Gastroesophageal sphincter (tissue), 4 donors: ENCODE data around the gene FSHB. TPM values are rescaled to one million over a fixed set of nuclear protein-coding genes. Genes with fewer than 3 reads are reported as not detected.
"Not testable (repeated sequence)": the region's sequence is repeated elsewhere in the genome, so short reads cannot be mapped to it uniquely, and the experiment has no call there.

Experiments used
- ATAC-seq: fragments of 150-250 bp; one replicate; pipeline ENCODE4 v1.9.1; 2016; ENCODE audit warnings: mild to moderate bottlenecking, moderate library complexity
- H3K27ac ChIP-seq, 4 donors: fragments of 200-600 bp; sonication (generic) in 3 of 4; 1 replicate in 3 of 4; 2 replicates in 1 of 4; pipeline ENCODE4 v1.5.1; 2016 to 2019
- H3K27me3 ChIP-seq: fragments of 200-600 bp; sonication (generic); one replicate; pipeline ENCODE4 v1.5.1; 2019
- H3K36me3 ChIP-seq, 2 donors: fragments of 200-600 bp; sonication (generic); one replicate each; pipeline ENCODE4 v1.5.1; 2019; ENCODE audit warnings: control low read depth in 1 of 2
- H3K4me1 ChIP-seq, 3 donors: fragments of 200-600 bp; sonication (generic); 1 replicate in 2 of 3; 2 replicates in 1 of 3; pipeline ENCODE4 v1.5.1; 2016 to 2019; ENCODE audit warnings: control low read depth in 2 of 3
- H3K4me3 ChIP-seq, 2 donors: fragments of 200-600 bp; sonication (generic); one replicate each; pipeline ENCODE4 v1.5.1; 2019; ENCODE audit warnings: mild to moderate bottlenecking in 1 of 2, moderate library complexity in 1 of 2
- H3K9me3 ChIP-seq, 3 donors: fragments of 200-600 bp; sonication (generic); one replicate each; pipeline ENCODE4 v1.5.1; 2017 to 2019; ENCODE audit warnings: control low read depth in 2 of 3
- EP300 ChIP-seq: sonication (generic); formaldehyde crosslinking; IDR thresholded peaks from one replicate; pipeline ENCODE4 v1.6.1; 2017; ENCODE audit warnings: antibody characterized with exemption, mild to moderate bottlenecking
- POLR2A ChIP-seq, 2 donors: fragments of 450-650 bp; IDR thresholded peaks; one replicate each; pipeline ENCODE4 v1.6.1; 2017; ENCODE audit warnings: antibody characterized with exemption in 2 of 2, mild to moderate bottlenecking in 2 of 2, moderate library complexity in 1 of 2
- POLR2AphosphoS5 ChIP-seq: sonication (generic); formaldehyde crosslinking; IDR thresholded peaks from one replicate; pipeline ENCODE4 v1.6.1; 2017; ENCODE audit warnings: antibody characterized with exemption
- WGBS, 2 donors: methylation state at CpG; one replicate each; pipeline ENCODE4 v1.1.5; 2018; ENCODE audit warnings: low coverage in 1 of 2; 5-methylcytosine and 5-hydroxymethylcytosine counted together
- total RNA-seq, 4 donors: library from RNA; depleted of rRNA; stranded (reverse); fragments of >200 nt; gene quantifications; one replicate each; pipeline ENCODE4 v1.1.0, GENCODE V29; 2016
- TF ChIP-seq, protein P1 (sequence below), 4 experiments: fragments of 200-600 bp in 2 of 4; fragments of 450-650 bp in 2 of 4; sonication (generic) in 1 of 4; IDR thresholded peaks; one replicate each; pipeline ENCODE4 v1.5.1; 2017 to 2019; ENCODE audit warnings: antibody characterized with exemption in 4 of 4, mild to moderate bottlenecking in 2 of 4, moderate library complexity in 2 of 4

The FSHB gene
- total RNA-seq, 4 donors from 2014 or later, result not detected

DNA sequence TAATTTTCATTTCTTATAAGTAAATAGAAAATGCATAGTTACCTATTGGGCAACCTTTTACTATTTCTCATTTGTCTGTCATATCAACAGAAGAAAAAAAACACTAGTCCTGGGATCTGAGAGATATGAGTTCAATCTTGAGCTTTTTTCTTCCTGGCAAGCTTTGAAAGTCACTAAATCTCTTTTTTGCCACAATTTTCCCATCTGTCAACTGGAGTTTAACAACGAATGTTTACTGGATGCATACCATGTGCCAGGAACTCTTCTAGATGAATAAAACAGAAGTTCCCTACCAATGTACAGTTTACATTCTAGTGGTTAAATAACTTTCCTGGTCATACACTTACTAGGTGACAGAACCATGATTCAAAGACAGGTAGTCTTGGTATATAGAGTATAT lies 31.0 kb downstream of the FSHB start:
- Histone ChIP-seq H3K27me3 (no peaks in the 10 kb centered on the region), H3K4me1 (no peaks in the 10 kb centered on the region), H3K9me3 (no peaks in the 10 kb centered on the region), H3K36me3 (no peaks in the 10 kb centered on the region), H3K27ac (no peak overlapping the region), H3K4me3 (no peak overlapping the region)
- 18 to 36% methylated on average over 1 of the region's 1 CpG for WGBS, 2 donors
- no peak for ATAC-seq
- TF ChIP-seq EP300 (no peak), POLR2AphosphoS5 (no peak), POLR2A (IDR thresholded peaks at IDR 0.05) (no peak)
- TF ChIP-seq, protein P1, sequence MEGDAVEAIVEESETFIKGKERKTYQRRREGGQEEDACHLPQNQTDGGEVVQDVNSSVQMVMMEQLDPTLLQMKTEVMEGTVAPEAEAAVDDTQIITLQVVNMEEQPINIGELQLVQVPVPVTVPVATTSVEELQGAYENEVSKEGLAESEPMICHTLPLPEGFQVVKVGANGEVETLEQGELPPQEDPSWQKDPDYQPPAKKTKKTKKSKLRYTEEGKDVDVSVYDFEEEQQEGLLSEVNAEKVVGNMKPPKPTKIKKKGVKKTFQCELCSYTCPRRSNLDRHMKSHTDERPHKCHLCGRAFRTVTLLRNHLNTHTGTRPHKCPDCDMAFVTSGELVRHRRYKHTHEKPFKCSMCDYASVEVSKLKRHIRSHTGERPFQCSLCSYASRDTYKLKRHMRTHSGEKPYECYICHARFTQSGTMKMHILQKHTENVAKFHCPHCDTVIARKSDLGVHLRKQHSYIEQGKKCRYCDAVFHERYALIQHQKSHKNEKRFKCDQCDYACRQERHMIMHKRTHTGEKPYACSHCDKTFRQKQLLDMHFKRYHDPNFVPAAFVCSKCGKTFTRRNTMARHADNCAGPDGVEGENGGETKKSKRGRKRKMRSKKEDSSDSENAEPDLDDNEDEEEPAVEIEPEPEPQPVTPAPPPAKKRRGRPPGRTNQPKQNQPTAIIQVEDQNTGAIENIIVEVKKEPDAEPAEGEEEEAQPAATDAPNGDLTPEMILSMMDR (IDR thresholded peaks at IDR 0.05), result no peak

DNA sequence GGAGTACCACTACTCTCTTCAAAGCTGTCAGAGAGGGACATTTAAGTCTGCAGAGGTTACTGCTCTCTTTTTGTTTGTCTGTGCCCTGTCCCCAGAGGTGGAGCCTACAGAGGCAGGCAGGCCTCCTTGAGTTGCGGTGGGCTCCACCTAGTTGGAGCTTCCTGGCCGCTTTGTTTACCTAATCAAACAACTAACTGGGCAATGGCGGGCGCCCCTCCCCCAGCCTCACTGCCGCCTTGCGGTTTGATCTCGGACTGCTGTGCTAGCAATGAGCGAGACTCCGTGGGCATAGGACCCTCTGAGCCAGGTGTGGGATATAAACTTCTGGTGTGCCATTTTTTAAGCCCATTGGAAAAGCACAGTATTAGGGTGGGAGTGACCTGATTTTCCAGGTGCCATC lies 37.8 kb downstream of the FSHB start:
- 92% methylated on average over 2 of the region's 9 CpGs; no CpG with 5 or more reads in 1 of the 2 donors for WGBS, 2 donors
- not testable (repeated sequence) for ATAC-seq, H3K27ac ChIP-seq, H3K9me3 ChIP-seq, H3K27me3 ChIP-seq, H3K4me3 ChIP-seq, H3K36me3 ChIP-seq
- peaks cover 0 to 18% (median 0%) of the 10 kb centered on the region in 3 donors for H3K4me1 ChIP-seq

DNA sequence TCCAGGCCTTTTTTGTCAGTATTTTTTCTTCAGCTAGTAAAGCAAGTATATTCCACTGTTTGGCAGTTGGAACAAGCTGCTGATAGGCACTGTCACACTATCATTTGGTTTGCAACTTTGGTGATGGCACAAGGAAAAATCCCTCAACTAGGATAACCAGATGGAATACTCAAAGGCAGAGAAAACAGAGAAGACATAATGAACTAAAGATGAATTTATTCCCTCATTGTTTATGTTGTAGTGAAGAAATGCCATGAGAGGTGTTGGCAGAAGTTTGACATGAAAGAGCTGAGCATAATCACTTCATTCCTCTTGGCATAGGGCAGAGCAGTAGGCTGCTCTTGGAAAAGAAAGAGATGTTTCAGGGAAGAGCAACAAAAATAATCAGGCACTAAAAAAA lies 39.9 kb downstream of the FSHB start:
- H3K27me3 ChIP-seq, result no peaks in the 10 kb centered on the region
- H3K9me3 ChIP-seq, result no peaks in the 10 kb centered on the region
- ATAC-seq, result no peak
- no peak overlapping the region for H3K4me3 ChIP-seq
- H3K4me1 ChIP-seq, result peaks cover 0 to 18% (median 0%) of the 10 kb centered on the region in 3 donors
- no peaks in the 10 kb centered on the region for H3K36me3 ChIP-seq
- TF ChIP-seq POLR2AphosphoS5, result peak; percentile 49
- no peak for TF ChIP-seq POLR2A (IDR thresholded peaks at IDR 0.05)
- H3K27ac ChIP-seq, result no peak overlapping the region

DNA sequence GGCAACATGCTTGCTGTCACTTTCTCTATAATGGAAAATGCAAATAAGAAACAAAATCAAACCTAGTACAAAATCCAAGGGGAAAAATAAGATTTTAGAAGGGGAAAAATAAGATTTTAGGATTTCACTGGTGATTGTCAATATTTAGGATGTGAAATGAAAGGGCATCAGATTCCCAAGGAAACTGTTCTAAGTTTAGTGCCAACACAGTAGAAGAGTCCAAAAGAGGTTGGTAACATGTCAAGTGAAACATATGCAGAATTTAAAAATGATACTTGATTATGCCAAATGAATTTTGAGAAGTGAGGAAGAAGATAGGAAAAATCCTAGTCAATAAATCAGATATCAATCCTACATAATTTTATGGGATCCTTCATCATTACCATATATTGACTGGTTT lies 46.4 kb downstream of the FSHB start:
- no peak overlapping the region for H3K27ac ChIP-seq
- H3K9me3 ChIP-seq, result no peaks in the 10 kb centered on the region
- no peak for ATAC-seq
- H3K4me1 ChIP-seq, result no peaks in the 10 kb centered on the region
- no peaks in the 10 kb centered on the region for H3K36me3 ChIP-seq
- H3K27me3 ChIP-seq, result no peaks in the 10 kb centered on the region
- no peak overlapping the region for H3K4me3 ChIP-seq
- no peak for TF ChIP-seq POLR2AphosphoS5
- TF ChIP-seq EP300, result no peak

DNA sequence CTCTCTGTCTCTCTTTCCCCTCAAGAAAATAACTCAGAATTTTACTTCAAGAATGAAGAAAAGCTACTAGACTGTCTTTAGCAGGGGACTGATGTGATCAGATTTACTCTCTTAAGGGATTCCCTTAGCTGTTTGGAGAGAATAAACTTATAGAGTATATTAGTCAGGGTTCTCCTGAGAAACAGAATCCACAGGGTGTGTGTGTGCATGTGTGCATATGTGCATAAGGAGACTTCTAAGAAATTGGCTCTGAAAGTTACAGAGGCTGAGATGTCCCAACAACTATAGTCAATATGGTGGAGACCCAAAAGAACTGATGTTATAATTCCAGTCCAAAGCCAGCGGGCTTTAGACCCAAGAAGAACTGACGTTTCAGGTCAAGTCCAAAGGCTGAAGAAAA lies 49.0 kb downstream of the FSHB start:
- Histone ChIP-seq H3K27ac (no peak overlapping the region), H3K4me1 (no peaks in the 10 kb centered on the region), H3K4me3 (no peak overlapping the region), H3K36me3 (no peaks in the 10 kb centered on the region), H3K9me3 (no peaks in the 10 kb centered on the region), H3K27me3 (no peaks in the 10 kb centered on the region)
- WGBS, 2 donors, result 88% methylated on average over 2 of the region's 2 CpGs
- ATAC-seq, result no peak
- TF ChIP-seq, protein P1 (IDR thresholded peaks at IDR 0.05), result no peak
- TF ChIP-seq POLR2AphosphoS5, result no peak
- no peak for TF ChIP-seq EP300
- no peak for TF ChIP-seq POLR2A (IDR thresholded peaks at IDR 0.05)

DNA sequence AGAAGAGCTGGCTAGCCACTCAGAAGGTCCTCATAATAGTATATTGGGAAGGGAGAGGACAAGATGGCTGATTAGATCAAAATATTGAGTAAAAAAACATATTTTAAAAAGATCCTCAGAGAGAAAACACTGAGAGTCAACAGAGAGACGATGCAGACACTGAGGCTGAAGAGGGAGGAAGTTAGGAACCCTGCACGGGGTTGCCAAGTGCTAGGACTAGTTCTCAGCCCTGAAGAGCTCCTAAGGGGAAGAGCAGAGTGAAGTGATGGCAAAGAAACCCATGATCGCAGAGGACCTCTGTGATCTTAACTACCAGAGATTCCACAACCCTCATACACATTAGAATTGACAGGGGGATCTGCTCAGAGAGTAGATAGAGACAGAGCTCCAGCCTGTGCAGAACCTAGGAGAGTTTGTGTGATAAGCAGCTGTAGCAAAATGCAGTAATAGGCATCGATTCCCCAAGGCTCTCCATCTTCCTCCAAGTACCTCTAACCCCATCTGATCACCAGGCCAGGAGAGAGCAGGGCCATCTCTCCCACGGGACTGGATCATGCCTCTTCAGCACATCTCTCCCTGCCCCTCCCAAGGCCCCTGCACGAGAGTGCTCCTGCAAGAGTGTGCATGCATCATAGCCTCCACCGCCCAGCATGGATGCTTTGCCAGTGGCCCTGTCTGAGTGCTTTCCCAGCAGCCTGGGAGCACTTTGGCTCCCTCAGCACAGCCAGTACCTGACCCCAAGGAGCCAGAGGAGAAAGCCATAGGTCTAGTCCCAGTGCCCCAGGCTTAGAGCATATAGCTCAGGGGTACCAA lies 50.9 kb downstream of the FSHB start:
- H3K27ac ChIP-seq, result no peak overlapping the region
- no peaks in the 10 kb centered on the region for H3K36me3 ChIP-seq
- ATAC-seq, result no peak
- H3K27me3 ChIP-seq, result no peaks in the 10 kb centered on the region
- no peaks in the 10 kb centered on the region for H3K4me1 ChIP-seq
- no peak overlapping the region for H3K4me3 ChIP-seq
- WGBS, 2 donors, result 64 to 76% methylated on average over 3 of the region's 7 CpGs
- no peak for TF ChIP-seq EP300
- TF ChIP-seq POLR2A (IDR thresholded peaks at IDR 0.05), result no peak
- TF ChIP-seq, protein P1 (IDR thresholded peaks at IDR 0.05), result no peak
- no peak for TF ChIP-seq POLR2AphosphoS5
- H3K9me3 ChIP-seq, result no peaks in the 10 kb centered on the region
